IMR-90 (cell line): ENCODE results near the gene DDX41.
A peak's percentile ranks its signal among the peaks of the same experiment; 100 is the strongest.

Experiments used
- CHD1 ChIP-seq: IDR thresholded peaks from 2 replicates; pipeline ENCODE4 v1.6.1; 2012; ENCODE audit warnings: low read depth, low read length, improper control_type of control experiment
- CTCF ChIP-seq: conservative IDR thresholded peaks from 2 replicates; pipeline ENCODE4 v1.5.1; 2012; ENCODE audit warnings: mild to moderate bottlenecking, low read depth, low read length, improper control_type of control experiment
- ELK1 ChIP-seq: fragments of 150-350 bp; IDR thresholded peaks from 2 replicates; pipeline ENCODE4 v1.6.1; 2016; ENCODE audit warnings: low read depth, mild to moderate bottlenecking, low read length, moderate library complexity, borderline replicate concordance
- FOS ChIP-seq: fragments of 150-350 bp; IDR thresholded peaks from 2 replicates; pipeline ENCODE4 v1.6.1; 2016; ENCODE audit warnings: low read depth, low read length
- MXI1 ChIP-seq: IDR thresholded peaks from 2 replicates; pipeline ENCODE4 v1.6.1; 2012; ENCODE audit warnings: low read depth, mild to moderate bottlenecking, low read length, moderate library complexity, borderline replicate concordance
- NFE2L2 ChIP-seq: fragments of 150-350 bp; IDR thresholded peaks from 2 replicates; pipeline ENCODE4 v1.6.1; 2016; ENCODE audit warnings: low read depth, mild to moderate bottlenecking, low read length
- POLR2A ChIP-seq: IDR thresholded peaks from 2 replicates; pipeline ENCODE4 v1.6.1; 2012; ENCODE audit warnings: mild to moderate bottlenecking, low read depth, low read length
- RAD21 ChIP-seq: IDR thresholded peaks from 2 replicates; pipeline ENCODE4 v1.6.1; 2012; ENCODE audit warnings: low read length, improper control_type of control experiment
- RFX5 ChIP-seq: IDR thresholded peaks from 2 replicates; pipeline ENCODE4 v1.8.0; 2012; ENCODE audit warnings: low read depth, mild to moderate bottlenecking, low read length, moderate library complexity
- TF ChIP-seq, protein P1 (sequence below): fragments of 150-350 bp; IDR thresholded peaks from 2 replicates; pipeline ENCODE4 v1.6.1; 2017; ENCODE audit warnings: mild to moderate bottlenecking, antibody characterized with exemption, low read length, low read depth

GRCh38 chr5:177545487-177546257 is 28.9 kb upstream of the DDX41 start:
- no peak for TF ChIP-seq CTCF
- no peak for TF ChIP-seq POLR2A
- TF ChIP-seq ELK1 = no peak
- TF ChIP-seq, protein P1, sequence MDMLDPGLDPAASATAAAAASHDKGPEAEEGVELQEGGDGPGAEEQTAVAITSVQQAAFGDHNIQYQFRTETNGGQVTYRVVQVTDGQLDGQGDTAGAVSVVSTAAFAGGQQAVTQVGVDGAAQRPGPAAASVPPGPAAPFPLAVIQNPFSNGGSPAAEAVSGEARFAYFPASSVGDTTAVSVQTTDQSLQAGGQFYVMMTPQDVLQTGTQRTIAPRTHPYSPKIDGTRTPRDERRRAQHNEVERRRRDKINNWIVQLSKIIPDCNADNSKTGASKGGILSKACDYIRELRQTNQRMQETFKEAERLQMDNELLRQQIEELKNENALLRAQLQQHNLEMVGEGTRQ = no peak
- TF ChIP-seq NFE2L2 = no peak
- TF ChIP-seq MXI1 = no peak
- TF ChIP-seq CHD1 = no peak
- TF ChIP-seq RFX5 = no peak
- peak; percentile 70; the same call in 1 of the 2 replicates for TF ChIP-seq FOS
- TF ChIP-seq RAD21 = no peak
